SK-N-SH treated with all-trans-retinoic acid at 6 μM for 48 hours (cell line): ENCODE results near the gene ABCA8.

Source experiments
- ARNTL ChIP-seq: fragments of 450-650 bp; formaldehyde crosslinking; IDR thresholded peaks from 2 replicates; pipeline ENCODE4 v1.5.0; 2020; ENCODE audit warnings: low read depth, mild to moderate bottlenecking, moderate library complexity, borderline replicate concordance
- CREB5 ChIP-seq: fragments of 250-450 bp; sonication (Bioruptor Pico); IDR thresholded peaks from 2 replicates; pipeline ENCODE4 v1.5.1; 2020; ENCODE audit warnings: low read depth, mild to moderate bottlenecking, moderate library complexity
- CSDC2 ChIP-seq: fragments of 250-450 bp; sonication (Bioruptor Pico); IDR thresholded peaks from 2 replicates; pipeline ENCODE4 v1.5.0; 2020; ENCODE audit warnings: mild to moderate bottlenecking, moderate library complexity
- ISL1 ChIP-seq: fragments of 250-450 bp; sonication (Bioruptor Pico); IDR thresholded peaks from 2 replicates; pipeline ENCODE4 v2.1.2; 2022; ENCODE audit warnings: mild to moderate bottlenecking, moderate library complexity
- PATZ1 ChIP-seq: fragments of 250-450 bp; sonication (Bioruptor Pico); IDR thresholded peaks from 2 replicates; pipeline ENCODE4 v1.8.0; 2020; ENCODE audit warnings: mild to moderate bottlenecking, moderate library complexity, borderline replicate concordance
- POU6F1 ChIP-seq: fragments of 250-450 bp; sonication (Bioruptor Pico); IDR thresholded peaks from 2 replicates; pipeline ENCODE4 v1.8.0; 2021; ENCODE audit warnings: low read depth, mild to moderate bottlenecking, moderate library complexity, borderline replicate concordance
- PPARA ChIP-seq: fragments of 250-450 bp; sonication (Bioruptor Pico); IDR thresholded peaks from 2 replicates; pipeline ENCODE4 v1.5.0; 2020; ENCODE audit warnings: mild to moderate bottlenecking, borderline replicate concordance
- TOX ChIP-seq: fragments of 250-450 bp; sonication (Bioruptor Pico); IDR thresholded peaks from 2 replicates; pipeline ENCODE4 v1.8.0; 2021; ENCODE audit warnings: mild to moderate bottlenecking, moderate library complexity, borderline replicate concordance
- ZFP30 ChIP-seq: fragments of 450-650 bp; formaldehyde crosslinking; IDR thresholded peaks from 2 replicates; pipeline ENCODE4 v1.5.0; 2022; ENCODE audit warnings: mild to moderate bottlenecking, moderate library complexity
- ZNF565 ChIP-seq: fragments of 450-650 bp; formaldehyde crosslinking; conservative IDR thresholded peaks from 2 replicates; pipeline ENCODE4 v1.5.0; 2020; ENCODE audit warnings: low read depth, mild to moderate bottlenecking, moderate library complexity

GRCh38 chr17:68820476-68820824 is 134.7 kb downstream of the ABCA8 start:
- TF ChIP-seq ZFP30 (CRISPR knock-in tag) (no peak), ARNTL (CRISPR knock-in tag) (no peak), CREB5 (CRISPR knock-in tag) (no peak), ISL1 (CRISPR knock-in tag) (no peak), PATZ1 (CRISPR knock-in tag) (no peak), PPARA (no peak), ZNF565 (CRISPR knock-in tag) (no peak), CSDC2 (CRISPR knock-in tag) (no peak), POU6F1 (CRISPR knock-in tag) (no peak), TOX (CRISPR knock-in tag) (no peak)
